NCI-H748 (cell line): ENCODE data around the gene AATF.

Experiments
- DNase-seq: peaks from one replicate; lab custom pipeline; 2025; ENCODE audit not compliant: unreplicated experiment; lab: John Stamatoyannopoulos, UW

The AATF gene

DNA sequence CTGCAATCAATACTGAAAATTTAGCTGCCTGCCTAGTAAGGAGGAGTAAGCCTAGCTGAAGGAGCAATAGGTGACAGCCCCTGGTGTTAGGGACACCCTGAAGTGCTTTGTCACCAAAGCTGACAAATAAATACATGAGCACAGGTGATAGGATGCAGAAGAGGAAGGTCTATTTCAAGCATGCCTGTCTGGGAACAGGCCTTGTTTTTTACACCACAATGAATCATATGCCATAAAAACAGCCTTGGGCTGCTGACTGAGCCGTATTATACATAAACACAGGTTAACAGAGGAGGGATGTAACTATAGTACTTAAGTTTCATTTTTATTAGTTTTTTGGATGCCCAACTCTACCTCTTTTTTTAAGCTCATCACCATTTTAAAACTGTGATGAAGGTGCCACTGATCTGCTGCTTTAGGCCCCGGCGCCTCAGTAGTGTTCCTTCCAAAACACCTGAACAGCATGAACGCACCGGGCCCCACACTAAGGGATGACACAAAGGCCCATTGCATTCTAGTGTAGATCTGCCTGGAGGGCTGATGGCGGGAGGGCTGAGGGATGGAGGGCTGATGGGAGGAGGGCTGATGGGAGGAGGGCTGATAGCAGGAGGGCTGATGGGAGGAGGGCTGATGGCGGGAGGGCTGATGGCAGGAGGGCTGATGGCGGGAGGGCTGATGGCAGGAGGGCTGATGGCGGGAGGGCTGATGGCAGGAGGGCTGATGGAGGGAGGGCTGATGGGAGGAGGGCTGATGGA is 150.3 kb downstream of the AATF start:
- DNase-seq: no peak

- DNase-seq: no peak
These were observed 151.5 kb downstream of the AATF start for GRCh38 chr17:37100231-37100630.

DNA sequence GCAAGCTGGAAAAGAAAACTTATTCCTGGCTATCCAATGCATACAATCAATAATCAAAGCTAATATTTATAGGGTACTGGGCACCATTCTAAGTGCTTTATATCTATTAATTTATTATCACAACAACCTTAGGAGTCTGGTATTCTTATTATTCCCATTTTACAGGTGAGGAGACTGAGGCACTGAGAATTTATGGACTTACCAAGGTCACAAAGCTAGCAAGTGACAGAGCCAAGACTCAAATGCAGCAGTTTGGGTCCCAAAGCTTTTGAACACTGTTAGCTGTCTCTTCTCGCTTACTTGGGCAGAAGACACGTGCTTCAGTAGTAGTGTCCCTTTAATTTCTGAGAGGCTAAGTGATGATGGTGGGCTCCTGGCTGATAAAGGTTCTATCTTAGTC is 152.6 kb downstream of the AATF start:
- DNase-seq: no peak

DNA sequence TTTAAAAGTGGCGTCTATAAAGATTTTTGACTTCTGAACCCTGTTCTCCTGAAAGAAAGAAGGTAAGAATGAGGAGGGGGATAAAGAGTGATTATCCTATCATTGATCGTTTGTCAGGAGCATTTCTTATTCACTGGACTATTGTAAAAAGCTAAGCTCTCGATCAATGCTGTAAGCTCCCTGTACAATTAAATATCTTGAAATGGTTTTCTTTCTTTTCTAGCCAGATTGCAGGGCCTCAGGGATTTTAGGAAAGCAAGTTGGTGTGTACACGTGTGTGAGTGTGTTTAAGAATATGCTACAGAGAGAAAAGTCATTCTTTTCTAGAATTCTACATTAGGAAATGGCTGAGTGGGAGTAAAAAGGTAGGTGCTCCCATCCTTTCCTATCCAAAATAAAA is 154.5 kb downstream of the AATF start:
- no peak for DNase-seq

DNA sequence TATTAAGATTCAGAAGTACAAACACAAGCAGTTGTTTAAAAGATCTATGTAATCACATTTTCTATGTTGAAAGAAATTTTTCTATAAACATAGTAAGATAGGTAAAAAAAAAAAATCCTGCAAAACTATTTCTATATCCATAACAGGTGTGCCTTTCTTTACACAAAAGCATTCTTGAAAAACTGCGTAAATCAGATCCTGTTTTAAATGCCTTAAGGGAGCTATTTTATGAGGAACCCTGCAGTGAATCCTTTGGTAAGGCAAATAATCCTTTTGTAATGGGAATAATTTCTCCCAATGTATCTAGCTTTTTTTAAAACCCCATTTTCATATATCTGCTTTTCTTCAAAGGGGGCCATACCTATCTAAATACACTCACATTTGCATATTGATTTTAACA is 157.3 kb downstream of the AATF start:
- peak; percentile 28 for DNase-seq
